ENCODE measurements around the gene KRT2. TPM values are rescaled to one million over a fixed set of nuclear protein-coding genes. Genes with fewer than 3 reads are reported as not detected.

Gene KRT2
- total and polyA plus RNA-seq, 2 of the 8 experiments (the other 6 are each of a cell fraction or from before 2014, with no cell fraction given): not detected

DNA sequence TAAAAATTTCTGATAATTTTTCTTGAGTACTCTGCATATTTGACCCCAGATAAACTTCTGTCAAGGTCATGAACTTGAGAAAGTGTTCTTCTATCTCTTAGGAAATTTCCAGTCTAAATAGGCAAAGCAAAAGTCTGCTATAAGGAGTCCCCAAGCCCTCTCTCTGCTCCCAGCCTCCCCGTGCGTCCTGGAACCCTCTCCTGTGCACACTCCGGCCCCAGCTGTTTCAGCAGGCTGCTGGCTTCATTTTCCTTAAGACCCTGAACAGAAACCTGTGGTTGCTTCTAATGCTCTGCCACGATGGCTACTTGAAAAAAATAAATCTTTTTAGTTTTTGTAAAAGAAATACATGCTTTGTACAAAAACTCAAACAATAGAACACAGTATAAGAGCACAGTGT, 14.7 kb downstream of the KRT2 start (continued):
- TF ChIP-seq PHF8 (conservative IDR thresholded peaks at IDR 0.05; ENCODE audit: low read depth, low read length) (no peak), SP2 (IDR thresholded peaks at IDR 0.05; ENCODE audit: low read length) (no peak)
